Stimulated activated CD4-positive, alpha-beta T cell treated with anti-CD3 and anti-CD28 coated beads, Interleukin-1b, Interleukin-23, amount 100 ng/mL, for 48 hours (primary cell): ENCODE data around the gene OR10C1.

Experiments
- DNase-seq: peaks from one replicate; pipeline ENCODE4 v3.0.0-alpha.2; 2020

The OR10C1 gene

DNA sequence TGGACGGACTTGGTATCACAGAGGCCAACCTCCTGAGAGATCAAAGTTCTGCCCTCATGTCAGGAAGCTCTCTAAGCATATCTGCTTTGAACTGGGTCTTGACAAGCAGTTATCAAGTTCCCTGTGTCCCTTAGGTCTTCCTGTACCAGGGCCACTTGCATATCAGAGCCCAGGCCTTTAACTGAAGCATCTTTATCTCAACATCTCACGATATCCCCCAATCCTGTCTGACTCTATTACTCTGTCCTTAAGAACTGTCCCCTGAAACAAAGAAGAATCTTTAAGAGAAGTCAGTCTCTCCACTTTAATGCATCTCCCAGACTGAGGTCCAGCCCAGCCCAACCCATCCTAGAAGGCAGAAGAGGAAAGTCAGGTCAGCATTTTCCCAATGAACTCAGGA is 40.5 kb downstream of the OR10C1 start:
- no peak for DNase-seq

DNA sequence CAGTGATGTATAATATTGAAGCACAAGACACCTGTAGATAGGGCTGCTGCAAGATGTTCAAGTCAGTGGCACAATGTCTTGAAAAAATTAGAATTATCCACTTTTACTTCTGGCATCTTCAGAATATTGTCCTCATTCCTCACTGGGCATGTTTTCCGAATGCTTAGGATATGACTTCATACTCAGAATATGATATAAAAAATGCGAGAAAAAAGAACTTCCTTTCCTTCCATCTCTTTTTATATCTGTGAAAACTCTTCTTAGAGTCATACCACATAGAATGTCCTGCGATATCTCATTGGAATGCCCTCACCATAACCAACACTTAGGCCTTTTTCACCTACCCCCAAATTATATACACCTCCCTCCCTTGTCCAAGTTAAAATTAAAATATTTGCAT is 44.1 kb downstream of the OR10C1 start:
- no peak for DNase-seq

DNA sequence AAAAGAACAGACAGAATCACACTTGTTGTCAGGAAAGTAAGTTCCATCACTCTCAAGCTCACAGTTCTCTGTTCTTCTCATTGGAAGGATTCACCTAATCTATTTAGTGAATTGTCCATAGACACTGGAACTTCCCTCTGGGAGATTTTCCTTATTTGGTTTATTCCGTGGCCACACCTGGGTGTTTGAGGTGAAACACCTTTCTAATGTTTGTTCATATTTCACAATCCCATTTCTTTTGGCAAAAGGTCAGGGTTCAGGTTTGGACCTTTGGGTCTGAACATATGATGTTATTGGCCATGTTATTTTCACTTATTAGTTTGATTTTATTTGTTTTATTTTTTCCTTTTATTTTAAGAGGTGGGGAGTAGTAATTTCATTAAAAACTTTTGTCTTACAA is 44.6 kb downstream of the OR10C1 start:
- DNase-seq, result no peak

DNA sequence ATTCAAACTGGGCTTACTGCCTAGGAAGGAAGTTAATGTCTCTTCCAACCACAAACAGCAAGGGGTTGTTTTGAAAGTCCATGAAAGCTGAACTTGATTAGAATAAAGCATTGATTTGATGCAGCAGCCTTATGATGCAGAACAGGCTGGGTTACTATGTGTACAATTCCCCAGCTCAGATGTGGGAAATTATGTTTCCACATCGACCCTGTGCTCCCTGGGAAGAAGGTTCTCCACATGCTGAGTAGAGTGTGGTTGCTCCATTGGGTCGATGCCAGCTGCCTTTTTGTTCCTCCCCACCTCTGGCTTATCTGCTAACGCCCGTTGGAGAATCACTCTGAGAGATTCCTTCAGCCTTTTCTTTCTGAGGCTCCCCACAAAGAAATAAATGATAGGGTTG is 47.5 kb downstream of the OR10C1 start:
- DNase-seq, result no peak

DNA sequence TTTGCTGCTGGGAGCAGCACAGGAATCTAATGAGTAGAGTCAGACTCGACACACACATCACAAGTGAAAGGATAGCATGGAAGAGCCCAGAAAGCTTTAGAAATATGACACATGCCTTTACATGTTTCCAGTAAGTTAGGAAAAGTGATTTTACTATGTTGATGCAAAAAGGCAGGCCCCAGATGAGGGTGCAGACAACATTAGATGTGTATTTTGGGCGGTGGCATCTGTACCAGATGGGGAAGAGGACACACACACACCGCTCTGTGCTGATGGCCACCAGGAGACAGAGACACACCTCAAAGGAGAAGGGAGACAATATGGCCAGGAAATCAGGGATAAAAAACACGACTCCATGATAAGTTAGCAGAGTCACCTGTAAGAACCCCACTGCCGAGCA is 48.0 kb downstream of the OR10C1 start:
- DNase-seq, result no peak

DNA sequence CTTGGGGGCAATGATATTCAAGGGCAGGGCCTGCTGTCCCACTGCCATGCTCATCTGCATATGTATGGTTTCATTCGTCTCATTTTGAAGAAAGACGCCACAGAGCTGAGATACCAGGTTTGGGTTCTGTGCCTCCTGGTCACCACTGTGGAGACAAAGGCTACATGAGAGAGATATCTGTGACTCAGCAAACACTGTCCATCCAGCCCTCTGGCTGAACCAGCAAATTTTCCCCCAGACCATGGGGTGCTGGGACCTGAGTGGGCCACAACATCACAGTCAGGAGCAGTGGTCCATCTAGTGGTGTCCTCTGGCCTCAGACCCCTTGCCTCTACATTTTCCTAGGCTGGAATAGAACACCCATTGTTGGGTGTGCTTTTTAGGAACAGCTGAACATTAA is 48.6 kb downstream of the OR10C1 start, which contains the start of gene MAS1L:
MAS1L (minus strand) TSS at position 297 of the 400 bp plus-strand sequence; CDS start at position 243, 54 bp downstream.
- no peak for DNase-seq

DNA sequence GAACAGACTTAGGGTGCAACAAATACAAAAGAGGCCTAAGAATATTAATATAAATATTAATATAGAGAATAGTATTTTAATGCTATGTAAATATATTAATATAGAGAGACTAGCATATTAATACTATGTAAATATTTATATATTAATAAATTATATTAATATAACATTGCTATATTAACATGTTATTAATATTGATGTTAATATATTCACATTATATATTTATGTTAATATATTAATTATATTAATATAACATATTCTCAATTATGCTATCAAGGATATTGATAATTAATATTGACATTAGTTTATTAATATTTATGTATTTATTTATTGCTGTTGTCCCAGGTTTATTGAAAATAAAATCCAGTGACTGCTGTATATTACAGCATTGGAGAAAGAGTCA is 49.8 kb downstream of the OR10C1 start:
- no peak for DNase-seq

DNA sequence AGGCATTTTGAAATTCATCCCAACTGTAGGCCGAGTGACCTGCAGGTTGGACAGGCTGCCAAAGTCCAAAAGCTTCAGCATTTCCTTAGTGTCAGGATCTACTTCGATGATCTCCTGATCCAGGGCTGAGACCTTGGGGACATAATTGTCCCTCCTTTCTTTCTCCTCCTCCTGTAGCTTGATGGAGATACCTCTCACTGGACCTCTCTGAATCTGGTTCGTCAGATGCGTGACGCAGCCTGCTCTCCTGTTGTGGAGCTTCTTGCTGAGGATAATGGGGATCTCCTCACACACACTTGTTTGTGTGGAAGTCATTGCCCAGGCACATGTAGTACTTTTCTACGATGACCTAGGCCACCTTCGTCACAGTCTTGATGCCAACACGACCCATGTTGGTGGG is 50.2 kb downstream of the OR10C1 start:
- no peak for DNase-seq

DNA sequence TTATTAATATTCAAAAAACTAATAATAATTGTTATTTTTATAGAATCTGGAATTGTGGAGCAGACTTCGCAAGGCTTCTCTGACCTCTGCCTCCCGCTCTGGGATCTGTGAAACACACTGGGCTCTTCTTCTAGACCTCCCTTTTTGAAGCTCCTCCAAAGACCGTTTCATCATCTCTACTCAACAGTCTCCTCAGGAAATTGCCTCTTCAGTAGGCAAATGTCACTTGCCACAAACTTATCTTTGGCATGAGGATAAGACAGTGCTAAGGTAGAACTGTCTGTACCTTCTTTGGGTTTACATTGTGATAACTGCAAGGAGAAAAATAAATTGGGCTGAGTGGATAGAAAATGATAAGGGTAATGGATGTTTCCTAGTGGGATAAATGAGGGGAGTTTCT is 50.9 kb downstream of the OR10C1 start:
- no peak for DNase-seq

DNA sequence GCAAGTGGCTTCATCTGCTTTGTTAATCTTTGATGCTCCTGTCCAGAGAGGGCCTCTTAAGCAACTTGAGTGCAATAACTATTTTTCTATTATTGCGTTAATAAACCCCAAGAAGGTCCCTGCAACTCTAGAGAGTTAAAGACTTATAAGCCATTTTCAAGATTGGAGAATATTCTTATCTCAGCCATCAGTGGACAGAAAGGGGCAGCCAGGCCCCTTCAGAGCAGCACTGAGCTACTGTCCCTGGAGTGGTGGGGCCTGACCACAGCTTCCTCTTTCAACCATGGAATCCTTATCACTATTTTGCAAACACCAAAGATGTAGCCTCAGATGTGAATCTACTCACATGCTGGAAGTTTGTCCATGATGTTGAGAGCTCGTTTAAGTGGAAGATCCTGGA is 51.4 kb downstream of the OR10C1 start:
- no peak for DNase-seq
